ENCODE data around the gene CCDC89.

- TF ChIP-seq, protein P1, sequence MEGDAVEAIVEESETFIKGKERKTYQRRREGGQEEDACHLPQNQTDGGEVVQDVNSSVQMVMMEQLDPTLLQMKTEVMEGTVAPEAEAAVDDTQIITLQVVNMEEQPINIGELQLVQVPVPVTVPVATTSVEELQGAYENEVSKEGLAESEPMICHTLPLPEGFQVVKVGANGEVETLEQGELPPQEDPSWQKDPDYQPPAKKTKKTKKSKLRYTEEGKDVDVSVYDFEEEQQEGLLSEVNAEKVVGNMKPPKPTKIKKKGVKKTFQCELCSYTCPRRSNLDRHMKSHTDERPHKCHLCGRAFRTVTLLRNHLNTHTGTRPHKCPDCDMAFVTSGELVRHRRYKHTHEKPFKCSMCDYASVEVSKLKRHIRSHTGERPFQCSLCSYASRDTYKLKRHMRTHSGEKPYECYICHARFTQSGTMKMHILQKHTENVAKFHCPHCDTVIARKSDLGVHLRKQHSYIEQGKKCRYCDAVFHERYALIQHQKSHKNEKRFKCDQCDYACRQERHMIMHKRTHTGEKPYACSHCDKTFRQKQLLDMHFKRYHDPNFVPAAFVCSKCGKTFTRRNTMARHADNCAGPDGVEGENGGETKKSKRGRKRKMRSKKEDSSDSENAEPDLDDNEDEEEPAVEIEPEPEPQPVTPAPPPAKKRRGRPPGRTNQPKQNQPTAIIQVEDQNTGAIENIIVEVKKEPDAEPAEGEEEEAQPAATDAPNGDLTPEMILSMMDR (IDR thresholded peaks at IDR 0.05; ENCODE audit: extremely low read depth in 1 of 2, insufficient read depth in 1 of 2, low read depth in 1 of 2, low read length in 2 of 2), result peak; percentile 29 to 43
- TF ChIP-seq EZH2 (IDR thresholded peaks at IDR 0.05; ENCODE audit: borderline replicate concordance, low read depth, low read length, severe bottlenecking), result no peak
Observed at GRCh38 chr11:85694385-85694980, 8.5 kb upstream of the CCDC89 start.

All from endothelial cell of umbilical vein (primary cell).